ENCODE data around the gene UQCC2.

The UQCC2 gene

DNA sequence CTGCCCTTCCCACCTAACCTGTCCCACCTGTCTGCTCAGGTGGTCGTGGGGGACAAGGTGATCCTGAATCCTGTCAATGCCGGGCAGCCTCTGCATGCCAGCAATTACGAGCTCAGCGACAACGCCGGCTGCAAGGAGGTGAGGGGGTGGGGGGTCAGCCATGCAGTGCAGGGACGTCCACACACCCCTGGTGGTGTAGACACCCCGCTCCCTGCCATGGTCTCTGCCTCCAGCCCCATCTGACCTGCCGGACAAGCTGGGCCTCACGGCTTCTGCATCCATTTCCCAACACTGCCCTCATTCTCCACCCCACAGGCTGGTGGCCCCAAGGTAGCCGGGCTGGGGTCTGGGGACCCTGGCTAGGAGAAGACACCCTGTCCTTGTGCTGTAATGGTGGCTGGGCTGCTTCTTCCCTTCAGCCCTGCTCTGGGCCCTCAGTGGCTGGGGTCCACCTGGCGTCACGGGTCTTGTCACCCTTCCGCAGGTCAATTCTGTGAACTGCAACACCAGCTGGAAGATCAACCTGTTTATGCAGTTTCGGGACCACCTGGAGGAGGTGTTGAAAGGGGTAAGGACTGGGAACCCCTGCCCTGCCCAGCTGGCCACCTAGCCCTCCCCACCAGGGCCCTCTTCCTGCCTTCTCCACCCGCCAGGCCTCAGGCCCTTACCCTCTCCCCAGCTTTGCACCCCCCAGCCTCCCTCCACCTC, 52.4 kb downstream of the UQCC2 start:
- H3K4me3 ChIP-seq (ENCODE audit: low read depth, low read length), result no peak overlapping the region
- DNase-seq (ENCODE audit: low read depth), result no peak
- TF ChIP-seq, protein P1, sequence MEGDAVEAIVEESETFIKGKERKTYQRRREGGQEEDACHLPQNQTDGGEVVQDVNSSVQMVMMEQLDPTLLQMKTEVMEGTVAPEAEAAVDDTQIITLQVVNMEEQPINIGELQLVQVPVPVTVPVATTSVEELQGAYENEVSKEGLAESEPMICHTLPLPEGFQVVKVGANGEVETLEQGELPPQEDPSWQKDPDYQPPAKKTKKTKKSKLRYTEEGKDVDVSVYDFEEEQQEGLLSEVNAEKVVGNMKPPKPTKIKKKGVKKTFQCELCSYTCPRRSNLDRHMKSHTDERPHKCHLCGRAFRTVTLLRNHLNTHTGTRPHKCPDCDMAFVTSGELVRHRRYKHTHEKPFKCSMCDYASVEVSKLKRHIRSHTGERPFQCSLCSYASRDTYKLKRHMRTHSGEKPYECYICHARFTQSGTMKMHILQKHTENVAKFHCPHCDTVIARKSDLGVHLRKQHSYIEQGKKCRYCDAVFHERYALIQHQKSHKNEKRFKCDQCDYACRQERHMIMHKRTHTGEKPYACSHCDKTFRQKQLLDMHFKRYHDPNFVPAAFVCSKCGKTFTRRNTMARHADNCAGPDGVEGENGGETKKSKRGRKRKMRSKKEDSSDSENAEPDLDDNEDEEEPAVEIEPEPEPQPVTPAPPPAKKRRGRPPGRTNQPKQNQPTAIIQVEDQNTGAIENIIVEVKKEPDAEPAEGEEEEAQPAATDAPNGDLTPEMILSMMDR (conservative IDR thresholded peaks at IDR 0.05; ENCODE audit: low read depth, low read length), result no peak

- DNase-seq (ENCODE audit: low read depth), result no peak
- no peak overlapping the region for H3K4me3 ChIP-seq (ENCODE audit: low read depth, low read length)
- TF ChIP-seq, protein P1 (conservative IDR thresholded peaks at IDR 0.05; ENCODE audit: low read depth, low read length), result no peak
Measured at GRCh38 chr6:33656844-33657243, 54.7 kb downstream of the UQCC2 start.

DNA sequence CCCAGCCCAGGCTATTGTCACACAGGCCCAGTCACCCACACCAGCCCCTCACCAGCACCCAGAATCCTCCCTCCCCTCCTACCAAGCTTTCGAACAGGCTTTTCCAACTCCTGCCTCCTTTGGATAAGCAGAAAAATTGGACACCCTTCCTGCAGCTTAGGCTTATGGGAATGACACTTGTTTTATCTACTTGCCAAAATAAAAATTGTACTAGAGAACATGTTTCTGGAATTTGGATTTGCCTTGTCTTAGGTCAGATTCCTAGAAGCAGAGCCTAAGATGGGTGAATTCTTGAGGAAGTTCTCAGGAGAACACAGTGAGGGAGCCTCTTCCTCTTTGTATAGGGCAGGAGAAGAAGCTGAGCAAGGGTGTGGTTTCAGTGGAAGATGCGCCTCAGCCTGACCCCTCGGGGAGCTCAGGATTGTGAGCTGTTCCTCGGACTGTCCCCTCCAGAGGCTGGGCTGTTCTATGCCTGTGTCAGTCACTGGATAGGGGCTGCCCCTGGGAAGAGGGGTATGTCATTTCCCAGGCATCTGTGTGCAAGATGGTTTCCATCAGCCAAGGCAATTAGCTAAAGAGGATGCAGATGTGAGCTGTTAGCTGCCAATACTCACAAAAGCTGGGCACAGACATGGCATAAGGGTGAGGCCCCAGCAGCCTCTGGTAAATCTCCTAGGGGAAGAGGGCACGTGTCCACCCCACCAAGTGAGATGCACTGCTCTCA, 56.5 kb downstream of the UQCC2 start:
- TF ChIP-seq, protein P1 (conservative IDR thresholded peaks at IDR 0.05; ENCODE audit: low read depth, low read length), result no peak
- DNase-seq (ENCODE audit: low read depth), result no peak
- H3K4me3 ChIP-seq (ENCODE audit: low read depth, low read length), result no peak overlapping the region

DNA sequence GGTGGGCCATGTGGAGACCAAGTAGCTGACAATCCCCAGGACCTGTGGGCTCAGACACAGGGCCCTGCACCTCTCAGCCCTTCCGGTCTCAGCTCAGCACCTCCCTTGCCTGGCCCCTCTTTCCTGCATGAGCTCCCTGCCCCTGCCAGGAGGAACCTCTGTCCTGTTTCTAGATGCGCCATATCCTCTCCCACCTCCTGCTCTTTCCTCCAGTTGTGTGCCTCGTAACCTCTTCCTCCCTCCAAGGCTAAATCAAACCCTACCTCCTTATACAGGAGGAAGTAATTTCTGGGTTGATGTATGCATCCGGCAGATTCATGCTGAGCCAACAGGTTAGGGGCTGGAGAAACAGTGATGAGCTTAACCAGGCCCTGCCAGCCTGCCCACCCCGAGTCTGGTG, 59.5 kb downstream of the UQCC2 start:
- DNase-seq (ENCODE audit: low read depth), result no peak
- H3K4me3 ChIP-seq (ENCODE audit: low read depth, low read length), result no peak overlapping the region
- TF ChIP-seq, protein P1 (conservative IDR thresholded peaks at IDR 0.05; ENCODE audit: low read depth, low read length), result no peak

DNA sequence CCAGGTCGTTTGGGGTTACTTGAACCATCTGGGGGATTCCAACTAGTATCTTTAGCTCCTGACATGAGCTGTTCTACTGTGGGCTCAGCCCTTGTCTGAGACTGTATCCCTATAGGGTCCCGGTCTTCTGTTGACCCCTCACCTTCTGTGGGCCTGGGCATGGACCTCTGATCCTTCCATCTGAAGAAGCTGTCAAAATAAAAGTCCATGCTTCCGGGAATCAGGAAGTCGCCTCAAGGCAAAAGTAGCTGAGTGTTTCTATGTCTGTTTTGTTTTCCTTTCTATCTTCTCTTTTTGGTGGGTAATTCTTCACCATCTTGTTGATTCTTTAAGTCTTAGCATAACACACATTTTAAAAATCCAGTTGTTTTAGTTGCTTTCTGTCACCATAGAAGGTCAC, 60.1 kb downstream of the UQCC2 start:
- DNase-seq (ENCODE audit: low read depth), result no peak
- TF ChIP-seq, protein P1 (conservative IDR thresholded peaks at IDR 0.05; ENCODE audit: low read depth, low read length), result no peak
- no peak overlapping the region for H3K4me3 ChIP-seq (ENCODE audit: low read depth, low read length)
